Embryonic facial prominence (tissue), 1 donor: ENCODE data around the gene CXCL6.

Source experiments
- DNase-seq: peaks from one replicate; pipeline ENCODE4 v3.0.0-alpha.2; 2016; ENCODE audit errors: extremely low spot score

The CXCL6 gene

DNA sequence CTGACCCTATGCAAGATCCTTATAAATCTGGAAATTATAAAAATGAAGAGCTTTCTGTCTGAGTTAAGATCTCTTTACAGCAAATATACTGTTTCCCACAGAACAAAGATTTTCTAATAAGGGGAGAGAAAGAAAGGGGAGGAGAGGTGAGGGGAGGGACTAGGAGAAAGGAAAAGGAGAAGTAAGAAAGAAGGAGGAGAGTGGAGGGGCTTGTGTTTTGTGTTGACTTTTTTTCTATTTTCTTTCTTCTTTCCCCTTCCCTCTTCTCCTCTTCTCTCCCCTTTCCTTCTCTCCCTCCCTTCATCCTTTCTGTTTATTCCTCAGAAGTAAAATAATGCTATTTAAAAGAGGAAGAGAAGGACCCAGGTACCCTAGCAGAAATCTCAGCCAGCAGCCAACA is 6.2 kb downstream of the CXCL6 start:
- no peak for DNase-seq

GRCh38 chr4:73843369-73843768 is 6.9 kb downstream of the CXCL6 start:
- no peak for DNase-seq

DNA sequence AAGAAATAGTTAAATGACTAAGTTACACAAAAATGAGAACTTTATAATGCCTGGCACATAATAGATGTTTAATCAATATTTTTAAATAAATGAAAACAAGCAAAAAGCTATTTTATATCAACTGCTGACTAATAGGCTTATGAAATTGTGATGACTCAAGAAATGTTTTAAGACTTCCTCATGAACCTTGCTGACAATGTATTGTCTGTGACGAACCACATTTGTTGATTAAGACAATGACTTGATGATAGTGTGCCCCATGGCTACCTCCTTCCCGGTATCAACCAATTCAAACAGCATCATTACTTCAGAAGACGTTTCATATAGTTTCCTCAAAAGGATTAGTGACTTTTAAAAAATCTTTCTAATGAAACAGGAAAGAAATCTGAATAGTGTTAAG is 7.9 kb downstream of the CXCL6 start:
- no peak for DNase-seq

GRCh38 chr4:73844806-73845205 is 8.3 kb downstream of the CXCL6 start:
- DNase-seq: no peak

- no peak for DNase-seq
Observed at GRCh38 chr4:73847526-73848182, 11.2 kb downstream of the CXCL6 start.

DNA sequence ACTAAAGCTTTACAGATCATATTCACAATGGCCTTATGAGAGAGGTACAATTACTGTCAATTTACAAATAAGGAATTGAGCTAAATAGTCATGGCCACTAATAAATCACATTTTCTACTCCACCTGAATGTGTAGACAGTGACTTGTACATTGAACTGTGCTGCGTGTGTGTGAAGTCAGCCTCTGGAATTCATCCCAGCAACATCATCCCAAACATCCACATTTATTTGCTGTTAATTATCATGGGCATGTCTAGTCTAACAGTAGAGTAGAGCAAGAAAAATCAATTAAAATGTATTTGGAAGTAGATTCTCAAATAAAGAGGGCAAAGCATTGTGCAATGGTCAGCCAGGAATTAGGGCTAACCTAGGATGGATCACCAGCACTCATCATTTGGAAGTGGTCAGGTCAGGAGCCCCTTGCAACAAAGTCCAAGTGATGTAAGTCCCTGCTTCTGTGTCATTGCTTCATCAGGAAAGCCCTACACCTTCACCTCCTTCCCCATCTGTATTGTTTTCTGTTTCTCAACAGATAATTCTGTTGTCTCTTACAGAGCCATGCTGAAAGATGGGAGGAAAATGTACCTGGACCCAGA is 11.8 kb downstream of the CXCL6 start:
- no peak for DNase-seq

- no peak for DNase-seq
Observed at GRCh38 chr4:73850261-73850970, 13.9 kb downstream of the CXCL6 start.

- DNase-seq: no peak
Observed at GRCh38 chr4:73851293-73851692, 14.8 kb downstream of the CXCL6 start.

GRCh38 chr4:73852771-73853170 is 16.3 kb downstream of the CXCL6 start:
- no peak for DNase-seq

DNA sequence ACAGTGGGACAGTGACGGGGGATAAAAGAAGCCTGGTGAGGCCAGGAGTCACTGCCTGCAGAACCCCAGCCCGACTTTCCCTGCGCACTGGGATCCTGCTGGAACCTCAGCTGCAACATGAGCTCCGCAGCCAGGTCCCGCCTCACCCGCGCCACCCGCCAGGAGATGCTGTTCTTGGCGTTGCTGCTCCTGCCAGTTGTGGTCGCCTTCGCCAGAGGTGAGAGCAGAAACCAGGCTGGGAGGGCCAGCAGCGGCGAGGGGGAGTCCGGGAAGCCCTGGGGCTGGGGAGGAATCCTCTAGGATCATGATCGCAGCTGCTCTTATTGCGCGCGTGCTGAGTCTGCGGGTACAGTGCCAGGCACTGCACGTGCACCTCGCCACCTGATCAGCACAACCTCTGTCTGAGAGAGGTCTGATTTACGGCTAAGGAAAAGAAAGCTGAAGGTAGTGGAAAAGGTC is 16.8 kb downstream of the CXCL6 start, which contains the start of gene PF4V1:
Gene PF4V1, plus strand, starts transcription at position 51 of the 459 bp plus-strand sequence. Its CDS starts 67 bp downstream, at position 118.
- DNase-seq: no peak

DNA sequence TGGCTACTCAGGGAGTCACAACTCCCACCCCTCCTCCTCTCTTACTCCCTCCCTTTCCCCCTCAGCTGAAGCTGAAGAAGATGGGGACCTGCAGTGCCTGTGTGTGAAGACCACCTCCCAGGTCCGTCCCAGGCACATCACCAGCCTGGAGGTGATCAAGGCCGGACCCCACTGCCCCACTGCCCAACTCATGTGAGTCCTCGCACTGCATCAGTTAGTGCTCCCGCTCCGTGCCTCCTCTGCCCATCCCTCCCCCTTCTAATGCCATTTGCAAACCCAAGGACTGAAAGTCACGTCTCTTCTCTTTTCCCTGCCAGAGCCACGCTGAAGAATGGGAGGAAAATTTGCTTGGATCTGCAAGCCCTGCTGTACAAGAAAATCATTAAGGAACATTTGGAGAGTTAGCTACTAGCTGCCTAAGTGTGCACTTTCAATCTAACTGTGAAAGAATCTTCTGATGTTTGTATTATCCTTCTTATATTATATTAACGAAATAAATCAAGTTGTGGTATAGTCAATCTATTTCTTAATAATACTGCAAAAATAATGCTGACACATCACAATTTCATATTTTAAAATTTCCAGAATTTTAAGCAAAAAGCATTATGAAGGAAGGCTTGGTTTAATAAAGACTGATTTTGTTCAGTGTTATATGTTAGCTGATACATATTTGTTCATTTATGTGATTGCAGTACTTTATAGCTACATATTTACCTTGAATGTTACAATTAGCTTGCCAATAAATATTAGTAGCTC is 17.4 kb downstream of the CXCL6 start:
- no peak for DNase-seq

GRCh38 chr4:73855406-73855805 is 18.9 kb downstream of the CXCL6 start:
- no peak for DNase-seq

DNA sequence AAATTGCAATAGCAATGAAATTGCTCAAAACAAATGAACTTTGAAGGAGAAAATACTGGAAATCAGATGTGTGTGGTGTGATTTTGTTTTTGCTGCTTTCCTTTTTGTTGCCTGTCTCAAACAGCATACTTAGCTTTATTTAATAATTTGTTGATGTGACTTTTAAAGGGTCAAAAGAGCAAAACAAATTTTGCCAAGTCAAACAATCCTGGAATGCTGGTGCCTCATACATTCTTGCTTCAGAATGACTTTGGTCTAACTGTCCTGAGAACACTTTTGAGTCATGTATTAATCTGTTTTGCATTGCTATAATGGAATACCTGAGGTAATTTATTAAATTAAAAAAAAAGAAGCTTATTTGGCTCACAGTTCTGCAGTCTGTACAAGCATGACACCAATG is 20.0 kb downstream of the CXCL6 start:
- no peak for DNase-seq

- no peak for DNase-seq
Observed at GRCh38 chr4:73859614-73860088, 23.2 kb downstream of the CXCL6 start.

DNA sequence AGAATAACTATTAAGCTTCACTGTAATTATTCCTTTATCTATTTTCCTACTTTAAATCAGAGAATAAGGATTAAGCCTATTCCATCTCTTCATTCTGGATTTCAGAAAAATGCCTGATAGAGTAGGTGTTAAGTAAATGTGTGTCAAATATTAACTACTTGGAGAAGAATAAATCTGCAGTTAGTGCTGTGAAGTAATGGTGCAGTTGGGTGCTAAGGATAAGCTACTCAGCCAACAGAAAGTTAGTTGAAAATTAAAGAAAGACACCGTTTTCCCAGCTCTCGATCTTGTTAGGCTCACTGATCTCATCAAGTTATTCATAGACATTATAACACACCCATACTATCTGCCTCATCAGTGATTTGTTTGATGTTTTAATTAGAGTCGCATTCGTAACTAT is 23.7 kb downstream of the CXCL6 start:
- DNase-seq: no peak

DNA sequence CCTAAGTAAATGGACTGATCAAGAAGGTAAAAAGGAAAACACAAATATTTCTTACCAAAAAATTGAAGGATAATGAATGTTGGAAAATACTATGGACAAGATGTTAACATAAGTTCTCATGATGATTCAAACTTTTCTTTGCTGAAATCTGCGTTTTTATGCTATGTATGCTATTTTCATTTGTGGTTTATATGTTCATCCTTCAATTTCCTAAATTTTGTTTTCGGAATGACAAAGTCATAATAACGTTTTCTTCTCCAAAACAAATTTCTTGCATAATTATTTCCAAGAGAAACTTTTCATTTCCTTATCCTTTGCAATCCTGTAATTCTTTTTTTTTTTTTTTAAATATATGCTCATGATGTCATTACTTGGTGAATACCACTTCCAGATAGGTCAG is 24.4 kb downstream of the CXCL6 start:
- no peak for DNase-seq

DNA sequence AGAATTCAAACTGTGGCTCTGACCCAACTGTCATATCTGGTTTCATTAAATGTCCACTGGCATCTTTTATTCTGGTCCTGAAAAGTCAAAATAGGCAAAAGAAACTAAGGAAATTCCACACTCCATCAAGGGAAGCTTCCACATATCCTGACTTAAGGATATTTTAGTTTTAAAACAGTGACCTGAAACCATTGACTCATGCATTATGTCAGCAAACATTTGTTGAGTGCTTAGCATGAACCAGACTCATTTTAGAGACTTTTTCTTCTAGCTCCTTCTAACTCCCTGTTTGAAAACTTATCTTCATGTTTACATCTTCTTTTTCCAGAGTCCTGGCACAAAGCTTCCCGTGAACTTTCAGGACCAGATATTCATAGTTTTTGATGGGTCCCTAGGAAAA is 25.8 kb downstream of the CXCL6 start:
- no peak for DNase-seq

- no peak for DNase-seq
Observed at GRCh38 chr4:73864365-73864764, 27.9 kb downstream of the CXCL6 start.

GRCh38 chr4:73864961-73865360 is 28.5 kb downstream of the CXCL6 start:
- DNase-seq: no peak

DNA sequence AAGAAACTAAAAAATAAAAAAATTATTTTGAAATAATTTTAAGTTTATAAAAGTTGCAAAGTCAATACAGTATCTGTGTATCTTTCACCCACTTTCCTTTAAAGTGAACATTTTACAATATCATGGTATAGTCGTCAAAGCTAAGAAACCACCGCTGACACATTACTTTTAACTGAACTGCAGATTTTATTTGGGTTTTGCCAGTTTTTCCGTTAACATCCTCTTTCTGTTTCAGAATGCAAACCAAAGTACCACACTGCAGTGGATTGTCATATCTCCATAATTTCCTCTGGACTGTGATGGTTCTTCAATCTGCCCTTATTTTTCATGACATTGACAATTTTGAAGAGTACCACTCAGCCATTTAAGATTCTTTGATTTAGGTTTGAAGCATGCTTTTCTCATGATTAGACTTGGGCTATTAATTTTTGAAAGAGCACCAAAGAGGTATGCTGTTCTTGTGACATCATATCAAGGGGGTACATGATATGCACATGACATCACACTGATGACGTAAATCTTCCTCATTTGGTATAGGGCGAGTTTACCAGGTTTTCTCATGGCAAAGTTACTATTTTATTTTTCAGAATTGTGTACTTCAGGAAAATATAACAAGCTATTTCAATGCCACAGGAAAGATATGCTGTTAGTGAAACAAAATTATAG is 29.1 kb downstream of the CXCL6 start:
- no peak for DNase-seq

DNA sequence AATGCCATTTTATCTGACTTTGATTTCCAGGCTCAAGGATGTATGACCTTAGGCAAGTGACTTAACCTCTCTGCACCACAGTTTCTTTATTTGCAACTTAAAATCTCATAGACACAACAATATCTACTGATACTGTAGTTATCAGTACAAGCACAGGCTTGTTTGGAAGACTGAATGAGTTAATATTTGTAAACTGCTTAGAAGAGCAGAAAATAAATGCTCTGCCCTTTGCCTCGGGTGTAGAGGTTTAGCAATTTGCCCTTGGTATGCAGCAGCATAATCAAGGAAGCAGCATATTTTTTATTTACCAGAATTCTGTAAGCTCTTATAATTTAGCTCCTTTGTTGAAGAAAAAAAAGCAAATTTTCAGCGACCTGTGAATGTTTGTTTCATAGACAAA is 29.8 kb downstream of the CXCL6 start:
- DNase-seq: no peak

DNA sequence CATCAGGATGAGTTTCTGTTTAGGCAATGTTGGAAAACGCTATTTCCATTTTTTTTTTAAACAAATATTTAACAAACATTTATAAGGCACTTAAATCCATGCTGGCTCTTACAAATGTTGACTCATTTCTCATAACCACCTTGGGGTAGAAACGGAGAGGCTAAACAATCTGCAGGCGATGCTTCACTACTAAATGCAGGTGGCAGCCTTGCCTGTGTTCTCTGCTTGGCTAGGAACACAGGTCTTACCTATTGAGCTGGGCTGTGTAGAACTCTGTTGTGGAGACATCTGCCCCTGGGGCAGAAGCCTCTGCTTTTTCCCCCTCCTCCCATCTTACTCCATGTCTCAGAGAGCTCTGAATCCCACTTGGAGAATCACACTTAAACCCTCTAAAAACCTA is 31.3 kb downstream of the CXCL6 start:
- no peak for DNase-seq
